ENCODE results near the gene SMG1.
"Not testable (repeated sequence)": the region's sequence is repeated elsewhere in the genome, so short reads cannot be mapped to it uniquely, and the experiment has no call there.

DNA sequence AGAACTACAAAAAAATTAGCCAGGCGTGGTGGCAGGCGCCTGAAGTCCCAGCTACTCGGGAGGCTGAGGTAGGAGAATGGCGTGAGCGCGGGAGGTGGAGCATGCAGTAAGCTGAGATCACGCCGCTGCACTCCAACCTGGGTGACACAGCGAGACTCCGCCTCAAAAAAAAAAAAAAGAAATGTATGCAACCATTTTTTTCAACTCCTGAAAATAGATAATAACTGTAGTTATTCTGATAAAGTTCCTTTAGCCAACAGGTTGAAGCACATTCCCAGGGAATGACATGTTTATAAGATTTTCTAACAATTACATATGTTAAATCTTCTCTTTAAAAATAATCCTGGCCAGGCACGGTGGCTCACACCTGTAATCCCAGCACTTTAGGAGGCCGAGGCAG, 17.5 kb downstream of the SMG1 start:
- TF ChIP-seq, protein P1, sequence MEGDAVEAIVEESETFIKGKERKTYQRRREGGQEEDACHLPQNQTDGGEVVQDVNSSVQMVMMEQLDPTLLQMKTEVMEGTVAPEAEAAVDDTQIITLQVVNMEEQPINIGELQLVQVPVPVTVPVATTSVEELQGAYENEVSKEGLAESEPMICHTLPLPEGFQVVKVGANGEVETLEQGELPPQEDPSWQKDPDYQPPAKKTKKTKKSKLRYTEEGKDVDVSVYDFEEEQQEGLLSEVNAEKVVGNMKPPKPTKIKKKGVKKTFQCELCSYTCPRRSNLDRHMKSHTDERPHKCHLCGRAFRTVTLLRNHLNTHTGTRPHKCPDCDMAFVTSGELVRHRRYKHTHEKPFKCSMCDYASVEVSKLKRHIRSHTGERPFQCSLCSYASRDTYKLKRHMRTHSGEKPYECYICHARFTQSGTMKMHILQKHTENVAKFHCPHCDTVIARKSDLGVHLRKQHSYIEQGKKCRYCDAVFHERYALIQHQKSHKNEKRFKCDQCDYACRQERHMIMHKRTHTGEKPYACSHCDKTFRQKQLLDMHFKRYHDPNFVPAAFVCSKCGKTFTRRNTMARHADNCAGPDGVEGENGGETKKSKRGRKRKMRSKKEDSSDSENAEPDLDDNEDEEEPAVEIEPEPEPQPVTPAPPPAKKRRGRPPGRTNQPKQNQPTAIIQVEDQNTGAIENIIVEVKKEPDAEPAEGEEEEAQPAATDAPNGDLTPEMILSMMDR (IDR thresholded peaks at IDR 0.05; ENCODE audit: low read depth, low read length, poor library complexity, severe bottlenecking), result not testable (repeated sequence)
- TF ChIP-seq EZH2phosphoT487 (IDR thresholded peaks at IDR 0.05; ENCODE audit: borderline replicate concordance, low read length), result not testable (repeated sequence)

Measured in DOHH2 (cell line).